Gastrocnemius medialis (tissue), 4 donors: ENCODE results near the gene IBTK.

Experiments
- CTCF ChIP-seq, 5 experiments: fragments of 450-650 bp in 3 of 5; fragments of 200-600 bp in 2 of 5; sonication (generic) in 2 of 5; IDR thresholded peaks in 4 of 5; conservative IDR thresholded peaks in 1 of 5; 1 replicate in 4 of 5; 2 replicates in 1 of 5; pipeline ENCODE4 v1.5.1; 2016 to 2019; ENCODE audit warnings: antibody characterized with exemption in 5 of 5, mild to moderate bottlenecking in 3 of 5, moderate library complexity in 3 of 5
- POLR2A ChIP-seq, 2 donors: fragments of 450-650 bp; IDR thresholded peaks; one replicate each; pipeline ENCODE4 v1.6.1; 2017; ENCODE audit warnings: antibody characterized with exemption in 2 of 2, mild to moderate bottlenecking in 2 of 2, moderate library complexity in 2 of 2

- no peak for TF ChIP-seq CTCF (IDR thresholded peaks at IDR 0.05 in 4 of 5, conservative IDR thresholded peaks at IDR 0.05 in 1 of 5)
- no peak for TF ChIP-seq POLR2A (IDR thresholded peaks at IDR 0.05)
Observed at GRCh38 chr6:82144852-82145340, 102.6 kb downstream of the IBTK start.
